Tibial artery (tissue), 4 donors: ENCODE measurements around the gene SIPA1L3.

ENCODE experiments used
- DNase-seq, 2 donors: peaks; one replicate each; pipeline ENCODE4 v3.0.0-alpha.2; 2019
- H3K27ac ChIP-seq, 2 donors: fragments of 200-600 bp; sonication (generic) in 1 of 2; 1 replicate in 1 of 2; 2 replicates in 1 of 2; pipeline ENCODE4 v1.5.1; 2018 to 2019; ENCODE audit warnings: mild to moderate bottlenecking in 1 of 2
- H3K27me3 ChIP-seq, 2 donors: fragments of 200-600 bp; sonication (generic) in 1 of 2; one replicate each; pipeline versions ENCODE4 v1.5.1 to v1.6.0; 2016 to 2019
- H3K36me3 ChIP-seq, 3 donors: fragments of 200-600 bp; sonication (generic) in 2 of 3; one replicate each; pipeline ENCODE4 v1.5.1; 2016 to 2019; ENCODE audit warnings: mild to moderate bottlenecking in 2 of 3
- H3K4me1 ChIP-seq, 4 donors: fragments of 200-600 bp; sonication (generic) in 2 of 4; 1 replicate in 3 of 4; 2 replicates in 1 of 4; pipeline ENCODE4 v1.5.1; 2016 to 2019
- H3K4me3 ChIP-seq, 2 donors: fragments of 200-600 bp; sonication (generic) in 1 of 2; 1 replicate in 1 of 2; 2 replicates in 1 of 2; pipeline ENCODE4 v1.5.1; 2018 to 2019; ENCODE audit warnings: mild to moderate bottlenecking in 2 of 2
- H3K9me3 ChIP-seq, 3 donors: fragments of 200-600 bp; sonication (generic) in 1 of 3; one replicate each; pipeline ENCODE4 v1.5.1; 2016 to 2019
- intact Hi-C: fragments of 100-400 bp; cut with DNase I; formaldehyde crosslinking; loops from one replicate; pipeline ENCODE4 v1.15.0; 2023; ENCODE audit warnings: low total_unique reads
- TF ChIP-seq, protein P1 (sequence below), 2 experiments: fragments of 200-600 bp in 1 of 2; fragments of 450-650 bp in 1 of 2; IDR thresholded peaks; one replicate each; pipeline ENCODE4 v1.5.1; 2017 to 2019; ENCODE audit warnings: antibody characterized with exemption in 2 of 2, mild to moderate bottlenecking in 1 of 2, moderate library complexity in 1 of 2

The SIPA1L3 gene

DNA sequence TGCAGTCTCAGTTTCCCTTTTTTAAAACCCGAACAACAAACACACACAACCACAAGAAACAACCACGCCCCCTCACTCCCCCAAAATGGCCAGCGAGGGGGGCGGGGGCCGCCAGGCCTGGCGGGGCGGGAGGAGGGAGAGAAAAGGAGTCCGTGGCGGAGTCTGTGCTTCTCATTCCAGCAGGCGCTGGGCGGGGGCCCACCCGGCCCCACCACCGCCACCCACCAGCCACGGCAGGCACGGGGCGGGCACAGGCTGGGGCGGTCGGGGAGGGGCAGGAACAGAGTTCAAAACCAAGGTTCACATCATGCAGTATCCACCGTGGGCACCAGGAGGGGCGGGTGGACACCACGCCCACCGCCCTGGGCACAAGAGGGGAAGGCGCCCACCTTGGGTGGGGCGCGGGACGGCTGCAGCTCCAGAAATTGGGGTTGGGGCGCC, 304.2 kb downstream of the SIPA1L3 start:
- TF ChIP-seq, protein P1, sequence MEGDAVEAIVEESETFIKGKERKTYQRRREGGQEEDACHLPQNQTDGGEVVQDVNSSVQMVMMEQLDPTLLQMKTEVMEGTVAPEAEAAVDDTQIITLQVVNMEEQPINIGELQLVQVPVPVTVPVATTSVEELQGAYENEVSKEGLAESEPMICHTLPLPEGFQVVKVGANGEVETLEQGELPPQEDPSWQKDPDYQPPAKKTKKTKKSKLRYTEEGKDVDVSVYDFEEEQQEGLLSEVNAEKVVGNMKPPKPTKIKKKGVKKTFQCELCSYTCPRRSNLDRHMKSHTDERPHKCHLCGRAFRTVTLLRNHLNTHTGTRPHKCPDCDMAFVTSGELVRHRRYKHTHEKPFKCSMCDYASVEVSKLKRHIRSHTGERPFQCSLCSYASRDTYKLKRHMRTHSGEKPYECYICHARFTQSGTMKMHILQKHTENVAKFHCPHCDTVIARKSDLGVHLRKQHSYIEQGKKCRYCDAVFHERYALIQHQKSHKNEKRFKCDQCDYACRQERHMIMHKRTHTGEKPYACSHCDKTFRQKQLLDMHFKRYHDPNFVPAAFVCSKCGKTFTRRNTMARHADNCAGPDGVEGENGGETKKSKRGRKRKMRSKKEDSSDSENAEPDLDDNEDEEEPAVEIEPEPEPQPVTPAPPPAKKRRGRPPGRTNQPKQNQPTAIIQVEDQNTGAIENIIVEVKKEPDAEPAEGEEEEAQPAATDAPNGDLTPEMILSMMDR (IDR thresholded peaks at IDR 0.05), result no peak
- Histone ChIP-seq H3K36me3 (peaks cover 0 to 14% (median 8%) of the 10 kb centered on the region in 3 donors), H3K27me3 (peaks cover 0 to 53% of the 10 kb centered on the region in 2 donors), H3K4me3 (peak overlapping the region in 1 of 2 donors; percentile 43), H3K9me3 (no peaks in the 10 kb centered on the region), H3K27ac (peak overlapping the region in 1 of 2 donors; percentile 39), H3K4me1 (peaks cover 0 to 28% (median 26%) of the 10 kb centered on the region in 4 donors)
- no peak for DNase-seq
- intact Hi-C loops, result no loop called here

- TF ChIP-seq, protein P1 (IDR thresholded peaks at IDR 0.05), result no peak
- intact Hi-C loops, result no loop called here
- DNase-seq, result no peak
- Histone ChIP-seq H3K4me3 (no peak overlapping the region), H3K9me3 (no peaks in the 10 kb centered on the region), H3K36me3 (peaks cover 0 to 8% (median 3%) of the 10 kb centered on the region in 3 donors), H3K4me1 (peaks cover 0 to 28% (median 26%) of the 10 kb centered on the region in 4 donors), H3K27ac (no peak overlapping the region), H3K27me3 (peaks cover 0 to 54% of the 10 kb centered on the region in 2 donors)
These were observed 304.8 kb downstream of the SIPA1L3 start for GRCh38 chr19:38211766-38212165.

- H3K4me1 ChIP-seq, result peaks cover 0 to 28% (median 26%) of the 10 kb centered on the region in 4 donors
- no peak overlapping the region for H3K4me3 ChIP-seq
- H3K27ac ChIP-seq, result no peak overlapping the region
- no peaks in the 10 kb centered on the region for H3K36me3 ChIP-seq
- no peaks in the 10 kb centered on the region for H3K9me3 ChIP-seq
- H3K27me3 ChIP-seq, result peaks cover 0 to 57% of the 10 kb centered on the region in 2 donors
- TF ChIP-seq, protein P1 (IDR thresholded peaks at IDR 0.05), result no peak
- intact Hi-C loops, result no loop called here
- DNase-seq, result no peak
These were observed 306.5 kb downstream of the SIPA1L3 start for GRCh38 chr19:38213469-38213868.

- H3K36me3 ChIP-seq, result no peaks in the 10 kb centered on the region
- intact Hi-C loops, result no loop called here
- no peak overlapping the region for H3K27ac ChIP-seq
- peaks cover 0 to 57% of the 10 kb centered on the region in 2 donors for H3K27me3 ChIP-seq
- DNase-seq, result no peak
- no peak overlapping the region for H3K4me3 ChIP-seq
- H3K9me3 ChIP-seq, result no peaks in the 10 kb centered on the region
- peaks cover 0 to 27% (median 24%) of the 10 kb centered on the region in 4 donors for H3K4me1 ChIP-seq
- TF ChIP-seq, protein P1 (IDR thresholded peaks at IDR 0.05), result no peak
These were observed 307.1 kb downstream of the SIPA1L3 start for GRCh38 chr19:38213911-38214625.

- Histone ChIP-seq H3K27ac (no peak overlapping the region), H3K36me3 (no peaks in the 10 kb centered on the region), H3K27me3 (peaks cover 0 to 49% of the 10 kb centered on the region in 2 donors), H3K4me1 (peaks cover 0 to under 1% (median 0%) of the 10 kb centered on the region in 4 donors), H3K9me3 (no peaks in the 10 kb centered on the region), H3K4me3 (no peak overlapping the region)
- intact Hi-C loops, result no loop called here
- TF ChIP-seq, protein P1 (IDR thresholded peaks at IDR 0.05), result no peak
- no peak for DNase-seq
These were observed 310.0 kb downstream of the SIPA1L3 start for GRCh38 chr19:38216785-38217641.
